HCT116 (cell line): ENCODE results near the gene NOX3.
A peak's percentile ranks its signal among the peaks of the same experiment; 100 is the strongest.

ENCODE experiments used
- CBX3 ChIP-seq: IDR thresholded peaks from 2 replicates; pipeline ENCODE4 v1.6.1; 2012; ENCODE audit warnings: low read depth
- CTCF ChIP-seq, 3 experiments: fragments of 200-600 bp in 1 of 3; sonication (generic) in 1 of 3; IDR thresholded peaks in 2 of 3; conservative IDR thresholded peaks in 1 of 3; 2 replicates each; pipeline ENCODE4 v1.5.1; 2012 to 2017; ENCODE audit warnings: low read depth in 2 of 3, low read length in 2 of 3, antibody characterized with exemption in 1 of 3, borderline replicate concordance in 1 of 3, control low read depth in 1 of 3, mild to moderate bottlenecking in 1 of 3, mixed read lengths in 1 of 3, mixed run types in 1 of 3, moderate library complexity in 1 of 3; ENCODE audit not compliant: insufficient read depth in 1 of 3
- EGR1 ChIP-seq: IDR thresholded peaks from 2 replicates; pipeline ENCODE4 v1.6.1; 2012; ENCODE audit warnings: low read depth
- EZH2 ChIP-seq: fragments of 200-600 bp; sonication (generic); IDR thresholded peaks from 2 replicates; pipeline ENCODE4 v1.6.1; 2017; ENCODE audit warnings: antibody characterized with exemption, mixed run types
- EZH2phosphoT487 ChIP-seq: fragments of 200-600 bp; IDR thresholded peaks from 2 replicates; pipeline ENCODE4 v1.6.1; 2018; ENCODE audit warnings: antibody characterized with exemption, borderline replicate concordance
- JUND ChIP-seq: IDR thresholded peaks from 2 replicates; pipeline ENCODE4 v1.6.1; 2012
- POLR2A ChIP-seq: IDR thresholded peaks from 2 replicates; pipeline ENCODE4 v1.7.0; 2011; ENCODE audit warnings: borderline replicate concordance; ENCODE audit not compliant: insufficient read depth, insufficient read length; ENCODE audit errors: extremely low read depth
- POLR2AphosphoS5 ChIP-seq: IDR thresholded peaks from 2 replicates; pipeline ENCODE4 v1.6.1; 2011; ENCODE audit warnings: mild to moderate bottlenecking, low read depth, low read length, moderate library complexity
- YY1 ChIP-seq: IDR thresholded peaks from 2 replicates; pipeline ENCODE4 v1.6.1; 2011; ENCODE audit warnings: low read length, low read depth, moderate library complexity, mild to moderate bottlenecking; ENCODE audit not compliant: insufficient replicate concordance; ENCODE audit errors: extremely low read depth

GRCh38 chr6:155444120-155444917 is 11.3 kb downstream of the NOX3 start:
- TF ChIP-seq CTCF (IDR thresholded peaks at IDR 0.05 in 2 of 3, conservative IDR thresholded peaks at IDR 0.05 in 1 of 3; ENCODE audit: borderline replicate concordance in 1 of 3, insufficient read depth in 1 of 3, low read depth in 2 of 3, low read length in 2 of 3) (no peak), POLR2A (no peak), CBX3 (0 out of 2 replicates have a peak, but pooled peaks have one; percentile 25), YY1 (no peak), EGR1 (no peak), POLR2AphosphoS5 (no peak), EZH2 (no peak), EZH2phosphoT487 (no peak), JUND (peak; percentile 39; the same call in 1 of the 2 replicates)
